Stimulated activated CD8-positive, alpha-beta memory T cell treated with anti-CD3 and anti-CD28 coated beads, Interleukin-12 subunit alpha, Interleukin-12 subunit beta, amount 100 ng/mL, for 24 hours (primary cell): Measurements from ENCODE around the gene DNASE1L3.
"Not testable (repeated sequence)": the region's sequence is repeated elsewhere in the genome, so short reads cannot be mapped to it uniquely, and the experiment has no call there.

Experiments used
- DNase-seq: peaks from one replicate; pipeline ENCODE4 v3.0.0-alpha.2; 2020; ENCODE audit errors: extremely low read depth

The DNASE1L3 gene

DNA sequence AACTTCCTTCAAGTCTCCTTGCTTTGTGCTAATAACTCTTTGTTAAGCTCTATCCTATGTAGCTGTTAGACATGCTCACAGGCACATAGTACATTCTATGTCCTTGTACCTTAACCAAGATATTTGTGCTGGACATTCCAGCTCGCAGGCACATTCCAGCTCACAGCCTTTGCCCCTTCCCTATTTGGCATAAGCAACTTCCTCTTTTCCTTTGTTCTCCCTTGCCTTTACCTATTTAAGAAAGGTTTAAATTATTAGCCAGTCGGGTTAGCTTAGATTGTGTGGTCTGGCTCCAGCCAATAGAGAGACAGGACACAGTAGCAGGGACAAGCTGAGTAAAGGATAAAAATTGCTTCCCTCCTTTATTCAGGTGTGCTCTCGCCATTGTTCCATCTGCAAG is 9.3 kb downstream of the DNASE1L3 start:
- DNase-seq = not testable (repeated sequence)

DNA sequence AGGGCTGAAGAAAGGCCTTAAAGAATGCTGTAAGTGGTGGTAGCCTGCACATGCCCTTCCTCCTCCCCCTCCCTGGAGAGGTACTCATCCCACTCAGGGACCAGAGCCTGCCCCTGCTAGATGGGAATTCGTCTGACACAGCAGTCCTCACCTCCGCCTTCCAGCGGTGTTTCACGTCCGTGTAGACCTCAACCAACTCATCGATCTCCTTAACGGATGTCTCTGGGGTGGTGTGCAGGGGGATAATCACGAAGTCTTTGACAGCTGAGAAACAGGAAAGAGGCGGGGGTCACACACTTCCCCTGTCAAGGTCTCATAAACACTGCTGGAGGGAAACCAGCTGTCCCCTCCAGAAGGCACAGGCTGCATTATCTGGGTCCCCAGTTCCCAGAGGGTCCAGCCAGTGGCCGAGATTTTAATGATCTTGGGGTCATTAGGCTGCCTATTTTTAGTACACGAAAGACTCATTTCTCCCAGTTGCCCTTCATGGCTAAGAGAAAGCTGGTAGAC is 9.9 kb downstream of the DNASE1L3 start:
- no peak for DNase-seq

DNA sequence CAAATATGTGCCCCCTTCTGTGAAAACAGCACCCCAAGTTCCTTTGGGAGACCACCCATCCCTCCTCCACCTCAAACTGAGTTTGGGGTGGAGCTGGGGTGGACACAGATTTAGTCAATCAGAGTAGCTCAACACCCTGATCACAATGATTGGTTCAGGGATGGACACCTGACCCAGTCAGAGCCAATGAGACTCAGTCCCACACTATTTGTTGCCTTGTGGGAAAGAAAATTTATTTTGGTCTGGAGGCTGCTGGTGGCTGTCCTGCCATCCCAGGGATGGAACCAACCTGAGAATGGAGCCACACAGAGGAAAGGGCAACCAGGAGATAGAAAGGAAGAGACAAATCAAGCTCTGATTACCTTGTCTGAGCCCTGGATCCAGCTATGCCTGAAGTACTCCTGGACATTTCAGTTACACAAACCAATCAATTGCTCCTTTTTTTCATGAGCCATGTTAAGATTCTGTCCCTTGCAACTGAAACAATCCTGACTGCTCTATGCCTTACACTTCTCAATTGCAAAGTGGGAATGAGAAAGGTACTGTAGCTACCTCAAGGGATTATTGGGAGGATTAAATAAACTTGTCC is 10.6 kb downstream of the DNASE1L3 start:
- no peak for DNase-seq

DNA sequence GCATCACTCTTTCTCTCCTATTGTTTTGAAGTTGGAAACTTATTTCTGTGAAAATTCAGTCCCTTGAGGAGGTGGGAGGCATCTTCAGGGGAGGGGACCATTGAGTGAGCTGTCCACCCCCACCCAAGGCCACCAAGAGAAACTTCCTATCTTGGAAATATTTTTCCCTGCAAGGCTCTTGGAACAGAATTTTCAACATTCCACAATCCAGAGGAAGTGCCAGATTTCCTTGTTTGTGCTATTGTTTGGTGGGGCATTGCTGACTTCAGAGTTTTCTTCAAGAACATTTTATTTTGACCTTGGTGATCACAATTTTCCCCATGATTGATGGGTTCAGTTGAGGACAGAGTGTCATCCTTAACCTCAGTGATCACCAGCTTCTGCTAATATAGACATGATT is 12.0 kb downstream of the DNASE1L3 start:
- DNase-seq = no peak

DNA sequence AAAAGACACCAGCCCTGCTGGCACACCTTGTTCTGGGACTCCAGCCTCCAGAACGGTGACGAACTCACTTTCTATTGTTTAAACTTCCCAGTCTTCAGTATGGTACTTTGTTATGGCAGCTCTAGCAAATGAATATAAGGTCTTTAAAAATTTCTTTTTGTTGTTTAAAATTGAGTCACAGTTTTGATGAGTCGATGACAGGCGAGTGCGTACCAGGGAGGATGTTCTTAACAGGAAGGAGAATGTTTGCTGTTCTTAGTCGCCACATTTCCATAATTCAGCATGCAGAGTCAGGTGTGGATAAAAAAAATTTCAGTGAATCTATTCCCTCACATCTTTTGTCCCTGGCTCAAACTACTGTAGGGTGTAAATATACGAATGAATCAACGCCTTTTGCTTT is 12.4 kb downstream of the DNASE1L3 start:
- DNase-seq = no peak

DNA sequence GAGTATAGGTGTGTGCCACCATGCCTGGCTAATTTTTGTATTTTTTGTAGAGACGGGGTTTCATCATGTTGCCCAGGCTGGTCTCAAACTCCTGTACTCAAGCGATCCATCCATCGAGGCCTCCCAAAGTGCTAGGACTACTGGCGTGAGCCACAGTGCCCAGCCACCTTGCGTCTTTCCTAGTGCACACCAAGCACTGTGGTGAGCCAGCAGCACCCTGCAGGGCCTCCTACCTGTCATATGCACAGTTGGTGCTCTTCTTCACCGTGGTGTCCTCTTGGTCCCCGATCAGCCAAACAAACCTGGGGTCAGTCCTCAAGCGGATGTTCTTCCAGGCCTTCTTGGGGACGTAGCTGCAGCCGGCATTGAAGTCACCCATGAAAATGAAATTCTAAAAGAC is 13.2 kb downstream of the DNASE1L3 start:
- DNase-seq = no peak

DNA sequence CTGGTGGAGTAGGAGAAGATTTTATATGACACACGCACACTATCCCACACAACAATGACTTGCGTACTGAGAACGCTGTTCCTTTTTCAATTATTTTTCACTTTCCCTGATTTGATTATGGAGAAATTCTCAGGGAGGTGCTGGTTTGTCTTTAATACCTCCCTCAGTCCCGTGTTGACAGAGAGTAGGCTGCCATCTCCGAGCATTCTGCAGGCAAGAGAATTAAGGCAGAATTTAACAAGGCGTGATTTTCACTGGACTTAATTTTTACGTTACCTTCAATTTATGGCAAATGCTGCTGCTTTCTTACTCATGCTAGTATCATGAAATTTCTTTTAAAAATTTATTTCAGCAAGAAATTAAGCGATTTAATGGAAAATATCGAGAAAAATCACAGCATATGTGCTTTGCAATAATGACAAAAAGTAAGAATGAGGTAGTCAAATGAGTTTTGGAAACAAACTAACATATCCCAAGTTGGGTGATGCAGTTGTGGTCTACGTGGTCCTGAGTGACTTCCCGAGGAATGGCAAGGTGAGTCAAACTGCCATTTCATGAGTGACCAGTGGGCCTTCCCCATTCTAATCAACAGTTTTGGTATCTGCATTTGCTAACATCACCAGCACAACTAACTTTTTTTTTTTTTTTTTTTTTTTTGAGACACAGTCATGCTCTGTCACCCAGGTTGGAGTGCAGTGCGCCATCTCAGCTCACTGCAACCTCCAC is 16.9 kb downstream of the DNASE1L3 start:
- DNase-seq = no peak

DNA sequence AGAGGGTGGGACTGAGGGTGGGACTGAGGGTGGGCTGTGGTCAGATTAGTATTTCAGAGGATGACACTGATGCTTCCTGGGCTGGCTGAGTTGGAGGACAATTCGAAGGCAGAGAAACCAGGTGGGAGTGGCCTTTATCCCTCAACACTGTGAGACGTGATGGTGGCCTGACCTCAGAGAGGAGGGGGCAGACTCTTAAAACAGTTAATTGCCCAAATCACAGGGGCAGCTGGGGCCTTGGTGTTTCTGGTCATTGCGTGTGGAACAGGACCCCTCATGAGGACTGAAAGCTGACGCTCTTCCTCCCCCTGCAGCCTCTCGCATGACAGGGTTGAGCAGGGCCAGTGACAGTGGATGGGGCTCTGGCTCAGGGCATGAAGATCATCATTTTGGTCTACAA is 18.7 kb downstream of the DNASE1L3 start:
- DNase-seq = no peak

DNA sequence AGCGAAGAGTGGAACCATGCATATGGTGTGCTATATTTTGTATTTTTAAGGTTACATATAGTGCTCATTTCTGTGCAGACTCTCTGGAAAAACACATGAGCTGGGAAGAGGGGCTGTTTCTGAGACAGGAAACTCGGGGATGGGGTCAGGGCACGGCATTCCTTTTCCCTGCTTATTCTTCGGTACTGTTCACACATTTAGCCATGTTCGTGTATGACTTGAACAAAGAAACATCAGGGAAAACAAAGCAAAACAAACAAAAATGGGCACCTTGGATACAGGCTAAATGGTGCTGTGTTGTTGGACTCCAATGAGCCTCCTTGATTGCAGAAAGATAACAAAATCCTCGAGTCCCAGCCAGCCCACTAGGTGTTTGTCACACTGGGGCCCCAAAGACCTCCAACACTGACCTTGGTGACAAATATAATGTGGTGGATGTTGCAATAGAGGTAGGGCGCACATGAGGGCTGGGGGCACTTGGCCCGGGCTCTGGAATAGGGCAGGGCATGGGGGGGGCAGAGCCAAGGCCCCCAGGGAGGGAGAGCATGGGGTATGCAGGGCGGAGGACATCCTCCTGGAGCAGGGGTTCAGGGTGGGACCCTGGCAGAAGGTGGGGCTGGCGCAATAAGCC is 19.3 kb downstream of the DNASE1L3 start:
- no peak for DNase-seq

DNA sequence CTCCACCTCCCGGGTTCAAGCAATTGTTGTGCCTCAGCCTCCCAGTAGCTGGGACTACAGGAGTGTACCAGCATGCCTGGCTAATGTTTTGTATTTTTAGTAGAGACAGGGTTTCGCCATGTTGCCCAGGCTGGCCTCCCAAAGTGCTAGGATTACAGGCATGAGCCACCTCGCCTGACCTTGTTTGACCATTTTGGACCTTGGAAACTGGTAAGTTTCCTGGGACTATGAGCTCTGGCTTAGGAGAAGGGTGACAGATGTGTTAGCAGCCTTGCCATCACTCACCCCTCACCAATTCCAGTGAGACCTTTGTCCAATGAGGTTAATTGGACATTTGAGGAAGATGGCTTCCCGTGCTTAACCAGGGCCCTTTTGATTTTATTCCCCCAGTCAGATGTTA is 19.9 kb downstream of the DNASE1L3 start:
- no peak for DNase-seq

DNA sequence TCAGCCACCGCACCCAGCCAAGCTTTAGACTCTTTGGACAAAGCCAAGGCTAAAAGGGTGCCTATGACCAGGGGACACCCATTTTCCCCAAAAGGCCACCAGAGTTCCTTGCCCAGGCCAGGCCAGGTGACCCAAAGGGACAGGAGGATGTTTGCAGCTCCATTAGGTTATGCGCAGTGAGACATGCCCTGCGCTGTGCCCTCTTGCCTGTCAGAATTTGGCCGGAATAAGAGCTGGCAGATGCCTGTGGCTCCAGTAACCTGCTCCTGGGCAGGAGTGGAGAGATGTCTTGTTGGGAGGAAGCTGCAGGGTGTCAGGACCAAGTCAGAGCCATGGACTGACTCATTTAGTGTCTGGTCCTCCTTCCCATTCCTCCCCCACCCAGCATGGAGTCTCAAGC is 20.5 kb downstream of the DNASE1L3 start:
- DNase-seq = no peak

DNA sequence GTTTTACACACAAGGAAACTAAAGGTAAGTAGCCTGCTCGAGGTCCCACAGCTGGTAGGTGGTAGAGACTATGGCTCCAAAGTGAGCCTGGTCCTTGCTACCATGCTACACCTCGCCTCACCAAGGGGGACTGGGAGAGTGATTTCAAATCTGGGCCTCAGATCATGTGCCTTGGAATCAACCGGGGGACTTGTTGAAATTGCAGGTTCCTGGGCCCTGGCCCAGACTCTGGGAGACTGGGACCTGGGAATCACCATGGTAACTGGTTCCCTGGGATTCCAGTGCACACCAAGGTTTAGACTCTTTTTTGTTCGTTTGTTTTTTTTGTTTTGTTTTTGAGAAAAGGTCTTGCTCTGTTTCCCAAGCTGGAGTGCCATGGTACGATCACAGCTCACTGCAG is 21.1 kb downstream of the DNASE1L3 start:
- no peak for DNase-seq

DNA sequence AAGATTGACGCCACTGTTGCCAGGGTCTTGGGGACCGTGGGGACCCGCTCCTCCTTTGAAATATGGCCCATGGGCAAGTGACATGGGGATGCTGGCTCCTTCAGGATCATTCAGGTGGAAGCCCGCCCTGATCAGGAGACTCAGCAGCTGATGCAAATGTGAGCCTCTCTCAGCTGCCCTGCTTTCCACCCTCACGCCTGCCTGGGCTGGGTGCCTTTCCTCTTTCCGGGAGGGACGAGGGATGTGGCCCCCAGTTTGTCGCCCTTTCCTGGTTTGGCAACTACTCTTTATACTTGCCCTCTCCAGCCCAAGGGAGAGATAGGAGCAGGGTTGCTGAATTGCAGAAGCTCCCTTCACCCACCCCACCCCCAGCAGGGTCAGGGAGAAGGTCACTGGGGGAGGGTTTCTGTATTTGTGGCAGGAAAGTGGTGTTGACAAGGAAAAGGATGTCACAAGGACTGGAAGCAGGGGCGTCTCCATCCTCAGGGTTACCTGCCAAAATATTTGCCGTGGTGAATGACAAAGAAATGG is 21.8 kb downstream of the DNASE1L3 start:
- DNase-seq = no peak

DNA sequence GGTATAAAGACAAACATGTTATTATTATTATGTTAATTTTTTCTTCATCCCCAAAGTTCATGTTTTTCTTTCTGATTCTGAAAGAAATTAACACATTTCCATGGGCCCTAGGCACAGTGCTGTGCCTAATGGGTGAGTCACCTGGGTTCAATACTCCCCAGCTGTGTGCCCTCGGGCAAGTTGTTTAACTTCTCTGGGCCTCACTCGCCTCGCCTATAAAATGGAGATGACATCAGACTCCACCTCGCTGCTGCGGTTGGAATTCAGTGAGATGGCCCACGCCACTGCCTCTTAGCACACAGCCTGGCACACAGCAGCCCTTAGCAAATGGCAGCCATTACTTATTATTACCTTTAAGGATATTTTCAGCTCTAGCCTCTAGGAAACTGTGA is 22.6 kb downstream of the DNASE1L3 start:
- DNase-seq = no peak

DNA sequence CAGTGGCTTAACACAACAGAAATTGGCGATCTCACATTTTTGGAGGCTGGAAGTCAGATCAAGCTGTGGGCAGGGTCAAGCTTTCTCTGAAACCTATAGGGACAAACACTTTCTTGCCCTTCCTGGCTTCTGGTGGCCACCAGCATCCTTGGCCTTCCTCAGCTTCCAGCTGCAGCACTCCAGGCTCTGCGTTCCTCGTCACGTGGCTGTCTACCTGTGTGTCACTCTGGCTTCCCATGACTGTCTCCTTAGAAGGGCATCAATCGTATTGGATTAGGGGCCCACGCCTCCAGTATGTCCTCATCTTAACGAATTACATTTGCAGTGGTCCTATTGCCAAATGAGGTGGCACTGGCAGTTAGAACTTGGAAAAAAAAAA is 25.8 kb downstream of the DNASE1L3 start:
- no peak for DNase-seq

DNA sequence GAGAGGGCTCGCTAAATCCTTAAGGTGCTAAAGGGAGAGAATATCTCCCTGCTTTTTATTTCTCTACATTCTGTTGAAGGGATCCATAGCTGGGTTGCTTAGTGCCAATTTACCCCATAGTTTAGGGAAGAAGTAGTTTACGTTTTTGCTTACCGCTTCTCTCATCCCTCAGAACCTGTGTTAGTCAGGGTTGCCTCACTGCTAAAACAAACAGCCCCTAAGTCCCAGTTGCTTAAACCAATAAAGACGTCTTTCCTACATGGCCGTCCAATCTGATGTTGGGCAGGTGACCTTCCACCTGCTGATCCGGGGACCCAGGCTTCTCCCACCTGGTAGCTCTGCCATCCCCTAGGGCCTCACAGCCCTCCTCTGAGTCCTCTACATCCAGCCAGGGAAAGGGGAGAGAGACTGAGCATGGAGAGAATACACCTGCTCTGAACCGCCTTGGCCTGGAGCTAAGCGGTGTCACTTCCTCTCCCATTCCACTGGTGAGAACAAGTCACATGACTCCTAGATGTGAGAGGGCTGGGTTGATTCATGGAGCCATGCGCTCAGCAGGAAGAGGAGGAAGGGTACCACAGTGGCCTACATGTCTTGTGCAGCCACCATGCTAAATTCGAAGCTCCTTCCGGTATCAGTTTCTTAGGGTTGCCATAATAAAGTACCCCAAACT is 26.3 kb downstream of the DNASE1L3 start:
- no peak for DNase-seq

DNA sequence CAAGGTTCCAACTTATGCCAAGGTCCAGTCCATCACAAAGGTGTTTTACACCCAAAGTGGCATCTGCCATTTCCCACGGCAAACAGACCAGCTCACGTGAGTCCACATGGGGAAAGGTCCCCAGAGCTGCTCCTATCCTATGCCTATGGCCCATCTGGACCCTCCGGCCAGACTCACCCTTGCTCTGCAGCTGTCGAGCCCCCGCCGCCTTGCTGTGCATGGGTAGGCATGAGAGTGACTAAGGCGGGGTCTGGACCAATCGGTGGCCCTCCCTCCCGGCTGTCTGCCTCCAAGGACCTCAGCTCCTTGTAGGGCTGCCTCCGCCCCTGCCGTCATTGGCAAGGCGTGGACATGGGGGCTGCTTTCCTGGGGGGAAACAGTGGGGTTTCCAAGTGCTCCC is 26.9 kb downstream of the DNASE1L3 start:
- DNase-seq = no peak

DNA sequence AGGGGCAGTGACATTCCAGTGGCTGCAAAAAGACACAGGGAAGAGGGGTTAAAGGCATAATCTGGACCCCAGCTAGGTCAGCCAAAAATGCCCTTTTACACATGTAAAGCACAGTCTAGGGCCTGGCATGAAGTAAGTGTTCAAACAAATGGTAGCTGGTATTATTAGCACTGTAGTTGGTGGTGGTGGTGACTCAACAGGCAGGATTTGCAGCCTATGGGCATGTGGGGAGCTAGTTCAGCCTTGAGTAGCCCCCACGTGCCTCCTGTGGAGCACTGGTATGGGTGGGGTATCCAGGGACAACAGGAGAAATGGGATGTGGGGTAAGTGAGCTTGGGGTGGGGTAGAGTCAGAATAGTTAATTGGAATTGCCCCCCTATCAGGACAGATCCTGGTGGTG is 27.6 kb downstream of the DNASE1L3 start:
- no peak for DNase-seq

DNA sequence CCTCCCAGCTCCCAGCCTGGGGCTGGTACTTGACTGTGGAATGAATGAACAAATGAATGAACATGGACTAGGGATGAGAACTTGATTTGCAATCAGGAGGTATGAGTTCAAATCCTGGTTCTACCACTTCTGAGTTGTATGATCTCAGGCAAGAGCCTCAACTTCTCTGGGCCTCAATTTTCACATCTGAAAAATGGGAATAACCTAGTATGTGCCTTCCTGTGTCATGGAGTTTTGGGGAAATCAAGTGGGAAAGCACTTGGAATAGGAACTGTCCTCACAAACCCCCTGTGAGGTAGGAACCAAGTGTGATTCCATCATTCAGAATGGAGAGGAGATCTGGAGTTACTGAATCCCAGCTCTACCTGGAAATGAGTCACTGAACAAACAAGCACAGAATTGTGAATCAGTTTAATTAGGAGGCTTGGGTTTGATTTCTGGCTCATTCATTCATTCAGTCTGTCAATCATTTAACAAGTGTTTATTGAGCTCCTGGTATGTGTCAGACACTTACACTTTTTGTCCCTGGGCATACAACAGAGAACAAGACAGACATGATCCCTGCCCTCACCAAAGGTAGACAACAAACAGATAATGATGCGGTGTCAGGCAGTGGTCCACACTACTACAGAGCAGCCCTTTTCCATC is 29.7 kb downstream of the DNASE1L3 start:
- DNase-seq = no peak

DNA sequence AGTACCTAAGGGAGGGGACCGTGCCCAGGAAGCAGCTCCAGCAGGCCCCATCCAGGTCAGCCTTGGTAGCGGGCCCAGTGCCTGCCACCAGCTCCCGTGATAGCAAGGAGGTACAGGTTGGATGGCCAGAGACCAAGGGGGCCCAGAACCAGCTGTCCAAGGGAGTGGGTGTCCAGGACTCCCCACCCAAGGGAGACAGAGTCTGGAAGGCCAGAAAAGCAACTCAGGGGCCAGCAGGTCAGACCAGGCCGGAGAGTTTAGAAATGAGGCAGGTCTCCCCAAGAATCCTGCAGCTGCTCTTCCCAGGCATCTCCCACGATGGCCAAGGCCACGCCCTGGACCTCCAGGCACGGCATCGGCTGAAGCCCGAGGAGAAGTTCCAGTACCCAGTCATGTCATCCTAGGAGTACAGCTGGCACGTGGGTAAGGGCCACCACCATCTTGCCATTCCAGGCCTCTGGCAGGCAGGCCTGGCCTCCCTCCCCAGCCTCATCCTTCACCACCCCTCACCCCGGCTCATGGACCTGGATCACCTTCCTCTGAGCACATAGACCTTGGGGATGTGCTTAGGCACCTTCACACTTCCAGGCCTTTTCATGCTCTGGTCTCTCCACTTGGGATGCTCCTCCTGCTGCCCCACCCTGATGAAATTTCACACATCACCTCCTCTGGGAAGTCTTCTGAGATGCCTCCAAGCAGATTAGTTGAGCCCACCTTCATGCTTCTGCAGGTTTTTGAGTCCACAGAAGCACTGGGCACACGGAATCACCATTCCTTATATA is 30.5 kb downstream of the DNASE1L3 start:
- no peak for DNase-seq
